A549 treated with CORT108297 at 1 μM for 4 hours (cell line): ENCODE data around the gene PDS5B. TPM values are rescaled to one million over a fixed set of nuclear protein-coding genes. Genes with fewer than 3 reads are reported as not detected.

Experiments used
- total RNA-seq: library from RNA; stranded (reverse); fragments of 200-300 nt; extraction: Qiagen RNA extraction; gene quantifications from 5 replicates; pipeline ENCODE4 v1.2.3, GENCODE V29; 2022

The PDS5B gene, protein sequence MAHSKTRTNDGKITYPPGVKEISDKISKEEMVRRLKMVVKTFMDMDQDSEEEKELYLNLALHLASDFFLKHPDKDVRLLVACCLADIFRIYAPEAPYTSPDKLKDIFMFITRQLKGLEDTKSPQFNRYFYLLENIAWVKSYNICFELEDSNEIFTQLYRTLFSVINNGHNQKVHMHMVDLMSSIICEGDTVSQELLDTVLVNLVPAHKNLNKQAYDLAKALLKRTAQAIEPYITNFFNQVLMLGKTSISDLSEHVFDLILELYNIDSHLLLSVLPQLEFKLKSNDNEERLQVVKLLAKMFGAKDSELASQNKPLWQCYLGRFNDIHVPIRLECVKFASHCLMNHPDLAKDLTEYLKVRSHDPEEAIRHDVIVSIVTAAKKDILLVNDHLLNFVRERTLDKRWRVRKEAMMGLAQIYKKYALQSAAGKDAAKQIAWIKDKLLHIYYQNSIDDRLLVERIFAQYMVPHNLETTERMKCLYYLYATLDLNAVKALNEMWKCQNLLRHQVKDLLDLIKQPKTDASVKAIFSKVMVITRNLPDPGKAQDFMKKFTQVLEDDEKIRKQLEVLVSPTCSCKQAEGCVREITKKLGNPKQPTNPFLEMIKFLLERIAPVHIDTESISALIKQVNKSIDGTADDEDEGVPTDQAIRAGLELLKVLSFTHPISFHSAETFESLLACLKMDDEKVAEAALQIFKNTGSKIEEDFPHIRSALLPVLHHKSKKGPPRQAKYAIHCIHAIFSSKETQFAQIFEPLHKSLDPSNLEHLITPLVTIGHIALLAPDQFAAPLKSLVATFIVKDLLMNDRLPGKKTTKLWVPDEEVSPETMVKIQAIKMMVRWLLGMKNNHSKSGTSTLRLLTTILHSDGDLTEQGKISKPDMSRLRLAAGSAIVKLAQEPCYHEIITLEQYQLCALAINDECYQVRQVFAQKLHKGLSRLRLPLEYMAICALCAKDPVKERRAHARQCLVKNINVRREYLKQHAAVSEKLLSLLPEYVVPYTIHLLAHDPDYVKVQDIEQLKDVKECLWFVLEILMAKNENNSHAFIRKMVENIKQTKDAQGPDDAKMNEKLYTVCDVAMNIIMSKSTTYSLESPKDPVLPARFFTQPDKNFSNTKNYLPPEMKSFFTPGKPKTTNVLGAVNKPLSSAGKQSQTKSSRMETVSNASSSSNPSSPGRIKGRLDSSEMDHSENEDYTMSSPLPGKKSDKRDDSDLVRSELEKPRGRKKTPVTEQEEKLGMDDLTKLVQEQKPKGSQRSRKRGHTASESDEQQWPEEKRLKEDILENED (N-terminal part only)
- total RNA-seq = 8.8 to 12.9 TPM (median 9.3 TPM) in 5 replicates

DNA sequence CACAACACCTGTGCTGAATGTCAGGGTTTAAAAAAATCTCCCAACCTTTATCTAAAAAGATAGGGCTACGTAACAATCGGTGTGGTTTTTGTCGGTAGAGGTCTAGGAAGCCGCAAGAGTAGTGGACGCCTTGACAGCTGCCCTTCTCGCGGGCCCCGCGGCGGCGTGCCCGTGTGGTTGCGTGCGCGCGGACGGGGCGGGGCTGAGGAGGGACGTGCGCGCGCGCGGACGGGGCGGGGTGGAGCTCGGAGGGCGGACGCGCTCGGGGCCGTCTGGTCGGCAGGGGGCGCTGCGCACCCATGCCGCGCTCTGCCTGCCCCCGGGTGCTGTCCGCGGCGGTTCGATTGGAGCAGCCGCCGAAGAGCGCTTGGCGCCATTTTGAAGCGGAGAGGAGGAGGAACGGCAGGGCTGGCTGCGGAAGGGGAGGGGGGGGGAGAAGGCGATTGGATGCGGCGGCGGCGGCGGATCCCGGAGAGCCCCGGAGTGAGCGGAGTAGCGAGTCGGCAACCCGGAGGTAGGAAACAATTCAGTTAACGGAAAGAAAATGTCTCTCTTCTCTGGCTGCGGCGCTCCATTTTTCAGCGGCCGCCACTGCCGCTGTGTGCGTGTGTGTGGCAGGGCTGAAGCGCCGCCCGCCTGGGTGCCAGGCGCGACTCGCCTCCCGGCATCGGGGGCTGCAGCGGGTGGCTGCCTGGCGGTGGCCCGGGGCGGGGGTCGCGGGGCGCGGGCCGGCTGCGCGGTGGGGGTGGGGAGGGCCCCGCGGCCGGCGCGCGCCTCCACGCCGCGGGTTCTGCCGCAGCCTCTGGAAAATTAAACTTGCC, at the start of gene PDS5B:
TSS of gene PDS5B (plus strand) at position 373 of the 821 bp plus-strand sequence. CDS start 62,321 bp downstream, outside the sequence.

DNA sequence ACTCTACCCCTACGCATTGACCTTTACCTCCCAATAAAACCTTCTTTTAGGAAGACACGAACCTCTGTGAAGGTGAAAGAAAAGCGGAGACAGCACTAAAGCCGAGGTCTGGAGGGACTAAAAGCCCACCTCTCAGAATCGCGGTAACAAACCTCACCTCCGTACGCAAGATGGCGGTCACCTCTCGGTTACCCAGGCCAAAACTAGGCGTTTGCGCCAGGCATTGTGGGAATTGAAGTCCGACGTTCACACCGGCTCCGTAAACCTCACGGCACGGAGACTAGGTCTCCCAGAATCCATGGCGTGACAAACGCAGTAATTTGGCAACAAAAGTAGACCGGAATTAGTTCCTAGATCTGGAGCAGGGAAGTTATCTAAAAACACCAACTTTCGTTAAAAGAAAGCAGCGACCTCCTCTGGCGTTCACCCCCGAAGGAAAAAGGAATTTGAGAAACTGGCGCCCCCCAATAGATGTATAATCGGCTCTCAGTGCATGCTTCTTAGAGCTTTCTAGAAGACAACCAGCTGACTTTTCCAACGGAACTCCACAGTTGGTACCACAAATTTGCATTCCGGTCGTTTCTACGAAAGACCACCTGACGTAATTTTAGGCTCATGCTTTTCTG, 47.5 kb upstream of the PDS5B start, which contains the start of gene N4BP2L2:
TSS of gene N4BP2L2 (minus strand) at position 175 of the 626 bp plus-strand sequence. CDS start 1,768 bp downstream, outside the sequence.

Other genes starting within 250 kb of the PDS5B start
- gene N4BP2L1, start 158.3 kb upstream of the PDS5B start, total RNA-seq = 0.40 to 0.64 TPM (median 0.51 TPM) in 5 replicates
- gene N4BP2L2, start 47.7 kb upstream of the PDS5B start, total RNA-seq = 18.4 to 25.9 TPM (median 20.9 TPM) in 5 replicates